ENCODE data around the gene TMF1. TPM values are rescaled to one million over a fixed set of nuclear protein-coding genes. Genes with fewer than 3 reads are reported as not detected.

TMF1 gene
- total RNA-seq, 1 donor from 2014 or later, result 37.7 TPM

GRCh38 chr3:69095636-69096035, 43.5 kb upstream of the TMF1 start:
- H3K36me3 Mint-ChIP-seq (ENCODE audit: low read depth), result peaks cover 8% of the 10 kb centered on the region
- H3K9me3 Mint-ChIP-seq (ENCODE audit: low read depth), result no peaks in the 10 kb centered on the region
- H3K4me1 Mint-ChIP-seq (ENCODE audit: low read depth), result peaks cover 52% of the 10 kb centered on the region
- no peak overlapping the region for H3K4me3 Mint-ChIP-seq (ENCODE audit: unreplicated experiment)
- no peaks in the 10 kb centered on the region for H3K27me3 Mint-ChIP-seq (ENCODE audit: low read depth)
- no peak for DNase-seq (ENCODE audit: low spot score)
- no peak overlapping the region for H3K27ac Mint-ChIP-seq (ENCODE audit: unreplicated experiment)
- no peak for TF ChIP-seq CTCF (IDR thresholded peaks at IDR 0.05)

- peaks cover 8% of the 10 kb centered on the region for H3K36me3 Mint-ChIP-seq (ENCODE audit: low read depth)
- no peaks in the 10 kb centered on the region for H3K27me3 Mint-ChIP-seq (ENCODE audit: low read depth)
- H3K4me3 Mint-ChIP-seq (ENCODE audit: unreplicated experiment), result no peak overlapping the region
- no peaks in the 10 kb centered on the region for H3K9me3 Mint-ChIP-seq (ENCODE audit: low read depth)
- peak overlapping the region; percentile 71 for H3K27ac Mint-ChIP-seq (ENCODE audit: unreplicated experiment)
- TF ChIP-seq CTCF (IDR thresholded peaks at IDR 0.05), result no peak
- H3K4me1 Mint-ChIP-seq (ENCODE audit: low read depth), result peaks cover 62% of the 10 kb centered on the region
- DNase-seq (ENCODE audit: low spot score), result no peak
Measured at GRCh38 chr3:69094467-69095205, 42.5 kb upstream of the TMF1 start.

GRCh38 chr3:69092030-69092516, 39.9 kb upstream of the TMF1 start:
- peaks cover 81% of the 10 kb centered on the region for H3K4me1 Mint-ChIP-seq (ENCODE audit: low read depth)
- H3K36me3 Mint-ChIP-seq (ENCODE audit: low read depth), result peaks cover 2% of the 10 kb centered on the region
- H3K9me3 Mint-ChIP-seq (ENCODE audit: low read depth), result no peaks in the 10 kb centered on the region
- no peak for DNase-seq (ENCODE audit: low spot score)
- H3K4me3 Mint-ChIP-seq (ENCODE audit: unreplicated experiment), result no peak overlapping the region
- no peak for TF ChIP-seq CTCF (IDR thresholded peaks at IDR 0.05)
- no peaks in the 10 kb centered on the region for H3K27me3 Mint-ChIP-seq (ENCODE audit: low read depth)
- H3K27ac Mint-ChIP-seq (ENCODE audit: unreplicated experiment), result peak overlapping the region; percentile 65

GRCh38 chr3:69091389-69092029, 39.4 kb upstream of the TMF1 start:
- TF ChIP-seq CTCF (IDR thresholded peaks at IDR 0.05), result no peak
- Mint-ChIP-seq H3K27ac (ENCODE audit: unreplicated experiment) (peak overlapping the region; percentile 63), H3K4me1 (ENCODE audit: low read depth) (peaks cover 85% of the 10 kb centered on the region), H3K36me3 (ENCODE audit: low read depth) (peaks cover 1% of the 10 kb centered on the region), H3K9me3 (ENCODE audit: low read depth) (no peaks in the 10 kb centered on the region), H3K4me3 (ENCODE audit: unreplicated experiment) (no peak overlapping the region), H3K27me3 (ENCODE audit: low read depth) (no peaks in the 10 kb centered on the region)
- no peak for DNase-seq (ENCODE audit: low spot score)

- TF ChIP-seq CTCF (IDR thresholded peaks at IDR 0.05), result no peak
- H3K4me3 Mint-ChIP-seq (ENCODE audit: unreplicated experiment), result no peak overlapping the region
- no peaks in the 10 kb centered on the region for H3K27me3 Mint-ChIP-seq (ENCODE audit: low read depth)
- DNase-seq (ENCODE audit: low spot score), result no peak
- peaks cover 1% of the 10 kb centered on the region for H3K36me3 Mint-ChIP-seq (ENCODE audit: low read depth)
- peaks cover 82% of the 10 kb centered on the region for H3K4me1 Mint-ChIP-seq (ENCODE audit: low read depth)
- peak overlapping the region; percentile 49 for H3K27ac Mint-ChIP-seq (ENCODE audit: unreplicated experiment)
- no peaks in the 10 kb centered on the region for H3K9me3 Mint-ChIP-seq (ENCODE audit: low read depth)
Measured at GRCh38 chr3:69090021-69090420, 37.9 kb upstream of the TMF1 start.

Data from chondrocyte (in vitro differentiated cells).